Measurements from ENCODE around the gene MAP2K5.

GRCh38 chr15:67807141-67807540, 264.6 kb downstream of the MAP2K5 start:
- TF ChIP-seq, protein P1, sequence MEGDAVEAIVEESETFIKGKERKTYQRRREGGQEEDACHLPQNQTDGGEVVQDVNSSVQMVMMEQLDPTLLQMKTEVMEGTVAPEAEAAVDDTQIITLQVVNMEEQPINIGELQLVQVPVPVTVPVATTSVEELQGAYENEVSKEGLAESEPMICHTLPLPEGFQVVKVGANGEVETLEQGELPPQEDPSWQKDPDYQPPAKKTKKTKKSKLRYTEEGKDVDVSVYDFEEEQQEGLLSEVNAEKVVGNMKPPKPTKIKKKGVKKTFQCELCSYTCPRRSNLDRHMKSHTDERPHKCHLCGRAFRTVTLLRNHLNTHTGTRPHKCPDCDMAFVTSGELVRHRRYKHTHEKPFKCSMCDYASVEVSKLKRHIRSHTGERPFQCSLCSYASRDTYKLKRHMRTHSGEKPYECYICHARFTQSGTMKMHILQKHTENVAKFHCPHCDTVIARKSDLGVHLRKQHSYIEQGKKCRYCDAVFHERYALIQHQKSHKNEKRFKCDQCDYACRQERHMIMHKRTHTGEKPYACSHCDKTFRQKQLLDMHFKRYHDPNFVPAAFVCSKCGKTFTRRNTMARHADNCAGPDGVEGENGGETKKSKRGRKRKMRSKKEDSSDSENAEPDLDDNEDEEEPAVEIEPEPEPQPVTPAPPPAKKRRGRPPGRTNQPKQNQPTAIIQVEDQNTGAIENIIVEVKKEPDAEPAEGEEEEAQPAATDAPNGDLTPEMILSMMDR (IDR thresholded peaks at IDR 0.05; ENCODE audit: poor library complexity): no peak
- no peak for TF ChIP-seq EZH2 (IDR thresholded peaks at IDR 0.05; ENCODE audit: borderline replicate concordance)
